Measurements from ENCODE around the gene LACC1. TPM values are rescaled to one million over a fixed set of nuclear protein-coding genes. Genes with fewer than 3 reads are reported as not detected.

The LACC1 gene
- total and polyA plus RNA-seq, 9 donors: 2.0 to 7.3 (median 5.3) TPM

- intact Hi-C loops (cut with DNase I): no loop called here
- no peaks in the 10 kb centered on the region for H3K9me3 ChIP-seq
- TF ChIP-seq, protein P1, sequence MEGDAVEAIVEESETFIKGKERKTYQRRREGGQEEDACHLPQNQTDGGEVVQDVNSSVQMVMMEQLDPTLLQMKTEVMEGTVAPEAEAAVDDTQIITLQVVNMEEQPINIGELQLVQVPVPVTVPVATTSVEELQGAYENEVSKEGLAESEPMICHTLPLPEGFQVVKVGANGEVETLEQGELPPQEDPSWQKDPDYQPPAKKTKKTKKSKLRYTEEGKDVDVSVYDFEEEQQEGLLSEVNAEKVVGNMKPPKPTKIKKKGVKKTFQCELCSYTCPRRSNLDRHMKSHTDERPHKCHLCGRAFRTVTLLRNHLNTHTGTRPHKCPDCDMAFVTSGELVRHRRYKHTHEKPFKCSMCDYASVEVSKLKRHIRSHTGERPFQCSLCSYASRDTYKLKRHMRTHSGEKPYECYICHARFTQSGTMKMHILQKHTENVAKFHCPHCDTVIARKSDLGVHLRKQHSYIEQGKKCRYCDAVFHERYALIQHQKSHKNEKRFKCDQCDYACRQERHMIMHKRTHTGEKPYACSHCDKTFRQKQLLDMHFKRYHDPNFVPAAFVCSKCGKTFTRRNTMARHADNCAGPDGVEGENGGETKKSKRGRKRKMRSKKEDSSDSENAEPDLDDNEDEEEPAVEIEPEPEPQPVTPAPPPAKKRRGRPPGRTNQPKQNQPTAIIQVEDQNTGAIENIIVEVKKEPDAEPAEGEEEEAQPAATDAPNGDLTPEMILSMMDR (IDR thresholded peaks at IDR 0.05): no peak
- TF ChIP-seq POLR2A (IDR thresholded peaks at IDR 0.05): no peak
- TF ChIP-seq EP300 (IDR thresholded peaks at IDR 0.05): no peak
- no peak overlapping the region for H3K27ac ChIP-seq
- no peak for DNase-seq
- H3K4me3 ChIP-seq: no peak overlapping the region
- H3K36me3 ChIP-seq: no peaks in the 10 kb centered on the region
- no peaks in the 10 kb centered on the region for H3K27me3 ChIP-seq
- H3K4me1 ChIP-seq (ENCODE audit: insufficient read depth): no peaks in the 10 kb centered on the region
Measured at GRCh38 chr13:43934273-43934672, 54.6 kb downstream of the LACC1 start.

DNA sequence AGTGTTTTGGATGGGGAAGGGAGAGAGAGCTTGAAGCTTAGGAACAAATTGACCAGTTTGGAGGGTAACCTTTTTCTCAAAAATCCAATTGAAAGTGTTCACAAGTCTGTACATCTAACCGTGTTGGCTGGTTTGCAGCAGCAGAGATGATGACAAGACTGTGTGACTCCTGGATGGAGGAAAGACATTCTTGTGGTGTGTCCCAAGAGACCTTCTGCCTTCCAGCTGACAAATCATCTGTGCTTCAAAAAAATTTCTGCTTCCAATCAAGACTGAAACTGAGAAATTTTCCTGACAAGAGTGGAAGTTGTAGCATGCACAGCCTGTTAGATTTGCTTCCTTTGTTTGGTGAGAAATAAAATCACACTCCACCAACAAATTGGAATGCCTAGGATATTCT lies 56.2 kb downstream of the LACC1 start:
- no peaks in the 10 kb centered on the region for H3K27me3 ChIP-seq
- WGBS, 3 donors: 48 to 50% (median 48%) methylated on average over 1 of the region's 1 CpG
- no peak overlapping the region for H3K4me3 ChIP-seq
- H3K9me3 ChIP-seq: no peaks in the 10 kb centered on the region
- no peaks in the 10 kb centered on the region for H3K36me3 ChIP-seq
- H3K27ac ChIP-seq: no peak overlapping the region
- no peak for DNase-seq
- intact Hi-C loops (cut with DNase I): no loop called here
- no peaks in the 10 kb centered on the region for H3K4me1 ChIP-seq (ENCODE audit: insufficient read depth)
- TF ChIP-seq, protein P1 (IDR thresholded peaks at IDR 0.05): no peak
- TF ChIP-seq POLR2A (IDR thresholded peaks at IDR 0.05) (no peak), EP300 (IDR thresholded peaks at IDR 0.05) (no peak)

DNA sequence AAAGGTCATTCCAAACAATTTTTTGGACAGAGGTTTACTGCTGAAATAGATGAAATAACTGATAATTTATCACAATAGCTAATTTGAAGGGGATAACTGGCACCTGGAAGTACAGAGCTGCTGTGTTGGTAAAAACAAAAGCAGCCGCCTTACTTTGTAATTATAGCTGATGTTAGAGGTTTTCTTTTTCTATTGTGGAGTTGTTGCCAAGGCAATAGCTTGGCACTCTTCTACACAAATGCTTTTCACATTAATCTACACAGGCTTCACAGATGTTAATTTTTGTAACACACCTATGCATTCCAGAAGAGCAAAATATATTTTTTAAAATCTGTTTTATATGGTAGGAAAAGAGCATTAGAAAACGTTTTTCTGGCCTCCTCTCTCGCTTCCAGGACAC lies 56.9 kb downstream of the LACC1 start:
- H3K9me3 ChIP-seq: no peaks in the 10 kb centered on the region
- no peaks in the 10 kb centered on the region for H3K27me3 ChIP-seq
- TF ChIP-seq POLR2A (IDR thresholded peaks at IDR 0.05) (no peak), EP300 (IDR thresholded peaks at IDR 0.05) (no peak)
- TF ChIP-seq, protein P1 (IDR thresholded peaks at IDR 0.05): no peak
- no peaks in the 10 kb centered on the region for H3K36me3 ChIP-seq
- DNase-seq: no peak
- H3K4me3 ChIP-seq: no peak overlapping the region
- no peaks in the 10 kb centered on the region for H3K4me1 ChIP-seq (ENCODE audit: insufficient read depth)
- H3K27ac ChIP-seq: no peak overlapping the region
- intact Hi-C loops (cut with DNase I): no loop called here
- WGBS, 3 donors: 67 to 74% (median 67%) methylated on average over 3 of the region's 3 CpGs

GRCh38 chr13:43937839-43938238 lies 58.1 kb downstream of the LACC1 start:
- Histone ChIP-seq H3K27me3 (no peaks in the 10 kb centered on the region), H3K27ac (no peak overlapping the region), H3K4me1 (ENCODE audit: insufficient read depth) (no peaks in the 10 kb centered on the region), H3K9me3 (no peaks in the 10 kb centered on the region), H3K36me3 (no peaks in the 10 kb centered on the region), H3K4me3 (no peak overlapping the region)
- TF ChIP-seq, protein P1 (IDR thresholded peaks at IDR 0.05): no peak
- no peak for TF ChIP-seq POLR2A (IDR thresholded peaks at IDR 0.05)
- no peak for TF ChIP-seq EP300 (IDR thresholded peaks at IDR 0.05)
- no peak for DNase-seq
- intact Hi-C loops (cut with DNase I): no loop called here
- 48 to 81% (median 74%) methylated on average over 1 of the region's 1 CpG for WGBS, 3 donors

DNA sequence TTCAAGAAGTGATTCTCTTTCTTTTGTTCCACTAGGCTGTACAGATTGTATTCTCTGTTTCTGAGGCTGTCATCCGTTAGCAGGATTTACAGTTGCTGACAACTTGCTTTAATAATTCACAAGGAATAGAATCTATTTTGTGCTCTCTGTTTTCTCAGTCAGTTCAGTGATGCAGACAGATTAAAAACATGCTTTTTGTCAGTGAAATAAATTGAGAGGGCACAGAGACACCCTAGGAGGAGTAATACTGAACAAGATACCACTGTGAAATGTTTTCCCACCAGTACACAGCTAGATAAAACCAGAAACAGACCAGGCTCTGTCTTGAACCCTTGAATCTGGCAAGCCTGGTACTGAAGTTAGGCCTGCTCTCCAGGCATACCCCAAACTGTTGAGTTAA lies 58.7 kb downstream of the LACC1 start:
- Histone ChIP-seq H3K27me3 (no peaks in the 10 kb centered on the region), H3K4me1 (ENCODE audit: insufficient read depth) (no peaks in the 10 kb centered on the region), H3K4me3 (no peak overlapping the region), H3K9me3 (no peaks in the 10 kb centered on the region), H3K36me3 (no peaks in the 10 kb centered on the region), H3K27ac (no peak overlapping the region)
- intact Hi-C loops (cut with DNase I): no loop called here
- WGBS, 3 donors: 58 to 70% (median 60%) methylated on average over 1 of the region's 1 CpG
- TF ChIP-seq POLR2A (IDR thresholded peaks at IDR 0.05): no peak
- TF ChIP-seq, protein P1 (IDR thresholded peaks at IDR 0.05): no peak
- no peak for TF ChIP-seq EP300 (IDR thresholded peaks at IDR 0.05)
- no peak for DNase-seq
